MV-4-11 (cell line): Measurements from ENCODE around the gene ZNF574.

Source experiments
- DNase-seq: peaks from one replicate; lab custom pipeline; 2025; lab: John Stamatoyannopoulos, UW

ZNF574 gene

DNA sequence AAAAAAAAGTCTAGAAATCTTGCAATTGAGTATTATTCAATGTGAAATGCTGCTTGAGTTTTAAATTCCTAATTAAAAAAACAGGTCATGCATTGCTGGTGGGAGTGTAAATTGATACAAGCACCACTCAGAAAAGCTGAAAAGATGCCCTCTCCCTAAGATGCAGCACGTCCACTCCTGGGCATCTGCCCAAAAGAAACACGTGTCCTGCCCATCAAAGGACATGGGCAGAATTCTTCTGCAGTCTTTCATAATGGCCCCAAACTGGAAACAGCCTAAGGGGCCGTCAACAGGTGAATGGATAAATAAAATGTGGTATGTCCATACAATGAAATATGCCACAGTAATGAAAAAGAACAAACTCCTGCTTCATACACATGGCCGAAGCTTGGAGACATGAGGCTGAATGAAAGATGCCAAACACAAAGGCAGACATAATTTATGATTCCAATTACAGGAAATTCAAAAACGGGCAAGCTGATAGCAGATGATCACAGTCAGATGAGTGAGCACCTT, 48.5 kb downstream of the ZNF574 start:
- no peak for DNase-seq

DNA sequence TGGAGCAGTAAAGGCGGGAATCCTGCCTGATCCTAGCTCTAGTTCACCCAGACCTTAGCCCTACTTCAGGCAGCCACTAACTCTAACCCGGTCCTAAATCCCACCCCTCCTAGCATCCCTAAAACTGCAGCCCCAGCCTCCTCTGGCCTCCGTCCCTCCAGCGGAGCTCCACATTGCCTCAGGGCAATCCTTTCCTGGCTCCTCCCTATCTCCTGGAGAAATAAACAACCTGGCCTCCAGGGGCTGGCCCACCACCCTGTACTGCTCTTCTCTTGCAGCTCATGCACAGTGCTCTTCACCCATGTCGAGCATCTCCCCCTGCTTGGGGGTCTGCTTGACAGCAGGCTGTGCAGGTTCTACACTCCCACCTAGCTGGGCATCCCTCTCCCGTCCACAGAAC, 49.6 kb downstream of the ZNF574 start:
- no peak for DNase-seq

DNA sequence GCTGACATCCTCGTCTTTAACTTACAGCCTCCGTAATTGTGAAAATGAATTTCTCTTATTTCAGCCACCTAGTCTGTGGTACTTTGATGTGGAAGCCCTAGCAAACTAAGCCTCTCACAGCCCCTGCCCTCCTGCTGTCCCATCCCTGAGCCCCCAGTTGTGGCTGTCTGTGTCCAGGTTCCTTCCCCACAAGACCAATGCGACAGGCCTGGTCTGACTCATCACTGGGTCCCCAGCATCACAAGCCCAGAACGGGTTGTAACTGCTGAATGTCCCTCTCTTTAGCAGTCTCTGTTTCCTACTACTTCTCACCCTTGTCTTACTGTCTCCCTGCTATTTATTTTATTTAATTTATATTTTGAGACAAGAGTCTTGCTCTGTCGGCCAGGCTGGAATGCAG, 50.6 kb downstream of the ZNF574 start:
- DNase-seq = peak; percentile 54

DNA sequence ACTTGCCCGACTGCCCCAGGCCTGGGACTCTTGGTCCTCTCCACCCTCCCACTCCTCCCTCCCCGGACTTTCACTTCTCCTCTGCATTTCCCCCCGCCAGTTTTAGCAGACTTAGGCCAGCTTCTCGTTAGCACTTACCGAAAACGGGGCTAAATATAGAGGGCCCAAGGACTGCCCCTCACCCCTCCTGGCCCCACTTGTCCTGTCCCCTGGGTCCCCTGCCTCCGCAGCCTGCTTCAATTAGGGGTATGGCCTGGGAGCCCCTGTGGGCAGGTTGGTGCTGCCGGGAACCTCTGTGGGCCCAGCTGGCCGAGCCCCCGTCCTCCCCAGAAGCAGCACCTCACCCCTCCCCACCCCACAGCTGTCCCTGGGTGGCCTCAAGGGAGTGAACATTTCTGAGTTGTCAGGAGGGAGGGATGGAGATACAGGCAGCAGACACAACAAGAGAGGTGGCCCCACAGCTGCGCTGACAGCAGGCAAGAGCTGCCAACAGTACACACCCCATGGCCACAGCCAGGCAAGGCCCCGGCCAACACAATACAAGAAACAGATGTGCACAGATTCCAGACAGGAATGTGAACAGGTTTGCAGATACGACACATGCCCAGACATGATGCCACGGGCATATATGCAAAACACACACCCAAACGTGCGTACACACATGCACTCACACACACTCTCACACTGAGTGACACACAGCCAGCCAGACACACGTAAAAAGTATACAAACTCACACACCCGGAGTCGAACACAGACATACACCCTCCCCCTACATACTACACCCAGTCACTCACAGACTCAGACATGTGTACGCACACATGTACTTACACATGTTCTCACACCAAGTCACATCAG, 53.7 kb downstream of the ZNF574 start:
- DNase-seq = peak; percentile 93

DNA sequence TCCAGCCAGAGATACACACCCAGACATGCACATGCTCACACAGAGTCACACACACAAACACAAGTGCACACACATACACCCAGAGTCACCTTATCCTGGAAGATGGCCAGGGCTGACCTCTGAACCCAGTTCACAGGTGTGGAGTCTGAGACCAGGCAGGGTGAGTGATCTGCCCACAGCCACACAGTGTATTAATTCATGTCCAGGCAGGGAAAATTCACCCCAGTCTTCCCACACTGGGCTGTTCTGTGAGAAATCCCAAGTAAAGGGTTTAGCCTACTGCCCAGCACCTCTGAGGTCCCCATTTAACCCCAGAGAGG, 54.2 kb downstream of the ZNF574 start:
- DNase-seq = no peak
